ENCODE results near the gene IQSEC1. TPM values are rescaled to one million over a fixed set of nuclear protein-coding genes. Genes with fewer than 3 reads are reported as not detected.

The IQSEC1 gene
- polyA plus RNA-seq, 3 donors: 17.7 to 61.7 (median 30.3) TPM

DNA sequence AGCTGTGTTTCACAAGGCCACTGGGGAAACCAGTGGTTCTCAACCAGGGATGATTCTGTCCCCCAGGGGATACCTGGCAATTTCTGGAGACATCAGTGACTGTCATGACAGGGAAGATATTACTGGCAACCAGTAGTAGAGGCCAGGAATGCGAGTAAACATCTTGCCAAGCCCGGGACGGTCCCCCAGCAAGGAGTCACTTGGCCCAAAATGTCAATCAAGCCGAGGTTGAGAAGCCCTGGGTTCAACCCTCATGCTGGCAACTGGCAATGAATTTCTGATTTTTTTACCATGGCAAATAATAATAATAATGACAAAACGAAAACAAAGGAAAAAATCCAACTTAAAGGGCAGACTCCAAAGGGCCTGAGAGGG is 166.3 kb downstream of the IQSEC1 start:
- Histone ChIP-seq H3K36me3 (replicated peaks in 1 of 2; ENCODE audit: control insufficient read depth in 1 of 2, insufficient read depth in 2 of 2, low read length in 2 of 2) (peaks cover 92 to 100% of the 10 kb centered on the region in 2 donors), H3K4me3 (replicated peaks in 1 of 3; ENCODE audit: low read depth in 2 of 3, low read length in 3 of 3) (no peak overlapping the region), H3K79me2 (ENCODE audit: insufficient read depth, low read length) (no peaks in the 10 kb centered on the region), H3K4me2 (replicated peaks; ENCODE audit: extremely low read depth, low read length, poor library complexity, severe bottlenecking) (no peak overlapping the region), H3K27me3 (ENCODE audit: control insufficient read depth in 2 of 2, insufficient read depth in 2 of 2, low read length in 2 of 2) (no peaks in the 10 kb centered on the region), H3K9me3 (replicated peaks in 1 of 2; ENCODE audit: control insufficient read depth in 1 of 2, insufficient read depth in 1 of 2, low read length in 2 of 2) (no peaks in the 10 kb centered on the region), H3K9ac (ENCODE audit: insufficient read depth, low read length, poor library complexity, severe bottlenecking) (no peak overlapping the region), H2AFZ (ENCODE audit: insufficient read depth, low read depth, low read length, poor library complexity, severe bottlenecking) (no peak overlapping the region), H3K27ac (ENCODE audit: low read depth in 1 of 2, low read length in 2 of 2) (no peak overlapping the region), H4K20me1 (ENCODE audit: insufficient read depth, low read length) (peaks cover 100% of the 10 kb centered on the region), H3K4me1 (ENCODE audit: control insufficient read depth in 1 of 2, insufficient read depth in 2 of 2, low read length in 2 of 2) (peaks cover 0 to 11% of the 10 kb centered on the region in 2 donors)
- no peak overlapping the region for H3K4me3 Mint-ChIP-seq
- peaks cover 87 to 100% of the 10 kb centered on the region in 2 donors for H3K36me3 Mint-ChIP-seq
- 88% methylated on average over 2 of the region's 5 CpGs for WGBS (ENCODE audit: insufficient coverage)
- TF ChIP-seq CTCF (IDR thresholded peaks at IDR 0.05): no peak
- peaks cover 0 to 2% (median 0%) of the 10 kb centered on the region in 3 donors for H3K27me3 Mint-ChIP-seq (ENCODE audit: low read depth in 3 of 3)
- H3K9me3 Mint-ChIP-seq: no peaks in the 10 kb centered on the region
- H3K27ac Mint-ChIP-seq: no peak overlapping the region
- no peak for DNase-seq
- intact Hi-C loops (cut with micrococcal nuclease): no loop called here
- H3K4me1 Mint-ChIP-seq: peaks cover 13% of the 10 kb centered on the region

- Histone ChIP-seq H3K9ac (ENCODE audit: insufficient read depth, low read length, poor library complexity, severe bottlenecking) (no peak overlapping the region), H2AFZ (ENCODE audit: insufficient read depth, low read depth, low read length, poor library complexity, severe bottlenecking) (no peak overlapping the region), H3K4me2 (replicated peaks; ENCODE audit: extremely low read depth, low read length, poor library complexity, severe bottlenecking) (no peak overlapping the region), H3K4me3 (replicated peaks in 1 of 3; ENCODE audit: low read depth in 2 of 3, low read length in 3 of 3) (no peak overlapping the region), H4K20me1 (ENCODE audit: insufficient read depth, low read length) (peaks cover 100% of the 10 kb centered on the region), H3K36me3 (replicated peaks in 1 of 2; ENCODE audit: control insufficient read depth in 1 of 2, insufficient read depth in 2 of 2, low read length in 2 of 2) (peaks cover 92 to 100% of the 10 kb centered on the region in 2 donors), H3K79me2 (ENCODE audit: insufficient read depth, low read length) (no peaks in the 10 kb centered on the region), H3K27ac (ENCODE audit: low read depth in 1 of 2, low read length in 2 of 2) (no peak overlapping the region), H3K9me3 (replicated peaks in 1 of 2; ENCODE audit: control insufficient read depth in 1 of 2, insufficient read depth in 1 of 2, low read length in 2 of 2) (no peaks in the 10 kb centered on the region), H3K27me3 (ENCODE audit: control insufficient read depth in 2 of 2, insufficient read depth in 2 of 2, low read length in 2 of 2) (no peaks in the 10 kb centered on the region), H3K4me1 (ENCODE audit: control insufficient read depth in 1 of 2, insufficient read depth in 2 of 2, low read length in 2 of 2) (peaks cover 0 to 11% of the 10 kb centered on the region in 2 donors)
- peaks cover 87 to 100% of the 10 kb centered on the region in 2 donors for H3K36me3 Mint-ChIP-seq
- H3K4me1 Mint-ChIP-seq: peaks cover 13% of the 10 kb centered on the region
- H3K4me3 Mint-ChIP-seq: no peak overlapping the region
- peaks cover 0 to 2% (median 0%) of the 10 kb centered on the region in 3 donors for H3K27me3 Mint-ChIP-seq (ENCODE audit: low read depth in 3 of 3)
- H3K27ac Mint-ChIP-seq: no peak overlapping the region
- TF ChIP-seq CTCF (IDR thresholded peaks at IDR 0.05): no peak
- no peaks in the 10 kb centered on the region for H3K9me3 Mint-ChIP-seq
- 98% methylated on average over 20 of the region's 20 CpGs for WGBS (ENCODE audit: insufficient coverage)
- intact Hi-C loops (cut with micrococcal nuclease): no loop called here
- no peak for DNase-seq
Observed at GRCh38 chr3:12906141-12906915, 166.9 kb downstream of the IQSEC1 start.
